Endothelial cell (in vitro differentiated cells): Measurements from ENCODE around the gene OR13C5. TPM values are rescaled to one million over a fixed set of nuclear protein-coding genes. Genes with fewer than 3 reads are reported as not detected.

ENCODE experiments used
- DNase-seq: peaks from one replicate; pipeline ENCODE4 v3.0.0; 2021; ENCODE audit warnings: low spot score
- H3K27ac Mint-ChIP-seq: one replicate; pipeline ENCODE4 v1.8.0; 2021; ENCODE audit warnings: mixed read lengths, inconsistent platforms; ENCODE audit not compliant: unreplicated experiment
- H3K27me3 Mint-ChIP-seq: one replicate; pipeline ENCODE4 v1.8.0; 2021; ENCODE audit warnings: mild to moderate bottlenecking, moderate library complexity, mixed read lengths, inconsistent platforms; ENCODE audit not compliant: unreplicated experiment
- H3K36me3 Mint-ChIP-seq: one replicate; pipeline ENCODE4 v1.8.0; 2021; ENCODE audit warnings: mild to moderate bottlenecking, low read depth, mixed read lengths, inconsistent platforms; ENCODE audit not compliant: unreplicated experiment
- H3K4me1 Mint-ChIP-seq: one replicate; pipeline ENCODE4 v1.8.0; 2021; ENCODE audit warnings: mild to moderate bottlenecking, mixed read lengths, inconsistent platforms; ENCODE audit not compliant: unreplicated experiment
- H3K4me3 Mint-ChIP-seq: one replicate; pipeline ENCODE4 v1.8.0; 2021; ENCODE audit warnings: mild to moderate bottlenecking, mixed read lengths, inconsistent platforms; ENCODE audit not compliant: unreplicated experiment
- H3K9me3 Mint-ChIP-seq: one replicate; pipeline ENCODE4 v1.8.0; 2021; ENCODE audit warnings: mixed read lengths, inconsistent platforms; ENCODE audit not compliant: unreplicated experiment
- total RNA-seq: library from RNA; stranded (reverse); fragmentation: NEBNext Ultra II Directional; extraction: Animal tissue kit (Norgen Biotek cat#: 25700); gene quantifications from one replicate; pipeline ENCODE4 v1.2.1, GENCODE V29; 2021; ENCODE audit not compliant: unreplicated experiment
- TF ChIP-seq, protein P1 (sequence below): fragments of 200-600 bp; sonication (generic); IDR thresholded peaks from one replicate; pipeline ENCODE4 v1.5.0; 2021; ENCODE audit warnings: antibody characterized with exemption; ENCODE audit not compliant: unreplicated experiment

Gene OR13C5
- total RNA-seq, 1 donor from 2014 or later, result not detected

DNA sequence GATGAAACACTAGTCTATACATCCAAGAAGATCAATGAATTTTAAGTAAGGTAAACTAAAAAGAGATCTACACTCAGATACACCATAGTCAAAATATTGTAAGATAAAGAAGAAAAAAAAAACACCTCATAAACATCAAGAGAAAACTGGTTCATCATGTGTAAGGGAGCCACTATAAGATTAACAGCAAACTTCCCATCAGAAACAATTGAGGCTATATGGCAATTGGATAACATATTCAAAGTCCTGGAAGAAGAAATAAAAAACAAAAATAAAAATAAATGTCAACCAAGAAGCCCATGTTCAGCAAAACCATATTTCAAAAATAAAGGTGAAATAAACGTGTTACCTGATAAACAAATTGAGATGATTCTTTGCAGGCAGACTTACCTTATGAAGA, 26.6 kb downstream of the OR13C5 start:
- no peak for DNase-seq
- Mint-ChIP-seq H3K9me3 (no peaks in the 10 kb centered on the region), H3K27me3 (no peaks in the 10 kb centered on the region), H3K27ac (no peak overlapping the region), H3K36me3 (no peaks in the 10 kb centered on the region), H3K4me3 (no peak overlapping the region), H3K4me1 (no peaks in the 10 kb centered on the region)
- TF ChIP-seq, protein P1, sequence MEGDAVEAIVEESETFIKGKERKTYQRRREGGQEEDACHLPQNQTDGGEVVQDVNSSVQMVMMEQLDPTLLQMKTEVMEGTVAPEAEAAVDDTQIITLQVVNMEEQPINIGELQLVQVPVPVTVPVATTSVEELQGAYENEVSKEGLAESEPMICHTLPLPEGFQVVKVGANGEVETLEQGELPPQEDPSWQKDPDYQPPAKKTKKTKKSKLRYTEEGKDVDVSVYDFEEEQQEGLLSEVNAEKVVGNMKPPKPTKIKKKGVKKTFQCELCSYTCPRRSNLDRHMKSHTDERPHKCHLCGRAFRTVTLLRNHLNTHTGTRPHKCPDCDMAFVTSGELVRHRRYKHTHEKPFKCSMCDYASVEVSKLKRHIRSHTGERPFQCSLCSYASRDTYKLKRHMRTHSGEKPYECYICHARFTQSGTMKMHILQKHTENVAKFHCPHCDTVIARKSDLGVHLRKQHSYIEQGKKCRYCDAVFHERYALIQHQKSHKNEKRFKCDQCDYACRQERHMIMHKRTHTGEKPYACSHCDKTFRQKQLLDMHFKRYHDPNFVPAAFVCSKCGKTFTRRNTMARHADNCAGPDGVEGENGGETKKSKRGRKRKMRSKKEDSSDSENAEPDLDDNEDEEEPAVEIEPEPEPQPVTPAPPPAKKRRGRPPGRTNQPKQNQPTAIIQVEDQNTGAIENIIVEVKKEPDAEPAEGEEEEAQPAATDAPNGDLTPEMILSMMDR, result no peak

DNA sequence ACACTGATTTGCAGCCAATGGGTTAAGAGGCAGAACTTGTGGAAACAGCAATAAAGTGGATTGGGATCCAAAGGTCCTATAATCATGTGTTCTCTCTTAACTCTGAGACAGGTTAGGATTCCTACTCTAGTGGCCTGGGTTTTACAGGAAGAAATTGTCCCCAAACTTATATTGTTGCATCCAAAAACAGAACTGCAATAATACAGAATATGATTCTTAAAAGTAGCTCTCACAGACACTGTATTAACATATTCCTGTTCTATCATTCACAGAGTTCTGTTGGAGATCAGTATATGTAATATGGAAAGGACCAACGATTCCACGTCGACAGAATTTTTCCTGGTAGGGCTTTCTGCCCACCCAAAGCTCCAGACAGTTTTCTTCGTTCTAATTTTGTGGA, 30.3 kb downstream of the OR13C5 start, which contains the start of gene OR13C8:
TSS of gene OR13C8 (plus strand) at position 301 of the 400 bp plus-strand sequence. CDS start at position 301, 0 bp downstream.
- TF ChIP-seq, protein P1, result no peak
- no peaks in the 10 kb centered on the region for H3K36me3 Mint-ChIP-seq
- no peak within 1 kb of the TSS for H3K27ac Mint-ChIP-seq
- no peak for DNase-seq
- no peaks in the 10 kb centered on the region for H3K9me3 Mint-ChIP-seq
- H3K27me3 Mint-ChIP-seq, result no peaks in the 10 kb centered on the region
- H3K4me3 Mint-ChIP-seq, result no peak within 1 kb of the TSS
- H3K4me1 Mint-ChIP-seq, result no peaks in the 10 kb centered on the region

DNA sequence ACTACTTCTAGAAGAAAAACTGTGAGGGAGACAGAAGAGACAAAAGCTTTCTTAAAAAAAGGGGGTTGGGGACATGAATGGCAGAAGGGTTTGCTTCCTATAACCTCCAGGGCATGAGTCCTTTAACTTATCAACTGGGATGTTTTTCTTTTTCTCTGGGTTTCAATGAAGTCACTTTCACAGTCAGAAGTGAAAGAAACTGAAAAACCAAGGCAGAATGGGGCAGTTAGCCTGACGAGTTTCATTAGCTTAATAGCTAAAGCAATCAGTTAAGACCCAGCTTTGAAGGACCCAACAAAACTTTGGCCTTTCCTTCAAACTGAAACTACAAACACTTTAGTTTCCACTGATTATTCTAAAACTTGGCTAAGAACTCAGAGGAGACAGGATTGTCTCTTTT, 34.9 kb downstream of the OR13C5 start:
- H3K9me3 Mint-ChIP-seq, result no peaks in the 10 kb centered on the region
- no peak for DNase-seq
- no peak overlapping the region for H3K27ac Mint-ChIP-seq
- TF ChIP-seq, protein P1, result no peak
- no peaks in the 10 kb centered on the region for H3K27me3 Mint-ChIP-seq
- H3K4me3 Mint-ChIP-seq, result no peak overlapping the region
- H3K4me1 Mint-ChIP-seq, result no peaks in the 10 kb centered on the region
- H3K36me3 Mint-ChIP-seq, result no peaks in the 10 kb centered on the region

DNA sequence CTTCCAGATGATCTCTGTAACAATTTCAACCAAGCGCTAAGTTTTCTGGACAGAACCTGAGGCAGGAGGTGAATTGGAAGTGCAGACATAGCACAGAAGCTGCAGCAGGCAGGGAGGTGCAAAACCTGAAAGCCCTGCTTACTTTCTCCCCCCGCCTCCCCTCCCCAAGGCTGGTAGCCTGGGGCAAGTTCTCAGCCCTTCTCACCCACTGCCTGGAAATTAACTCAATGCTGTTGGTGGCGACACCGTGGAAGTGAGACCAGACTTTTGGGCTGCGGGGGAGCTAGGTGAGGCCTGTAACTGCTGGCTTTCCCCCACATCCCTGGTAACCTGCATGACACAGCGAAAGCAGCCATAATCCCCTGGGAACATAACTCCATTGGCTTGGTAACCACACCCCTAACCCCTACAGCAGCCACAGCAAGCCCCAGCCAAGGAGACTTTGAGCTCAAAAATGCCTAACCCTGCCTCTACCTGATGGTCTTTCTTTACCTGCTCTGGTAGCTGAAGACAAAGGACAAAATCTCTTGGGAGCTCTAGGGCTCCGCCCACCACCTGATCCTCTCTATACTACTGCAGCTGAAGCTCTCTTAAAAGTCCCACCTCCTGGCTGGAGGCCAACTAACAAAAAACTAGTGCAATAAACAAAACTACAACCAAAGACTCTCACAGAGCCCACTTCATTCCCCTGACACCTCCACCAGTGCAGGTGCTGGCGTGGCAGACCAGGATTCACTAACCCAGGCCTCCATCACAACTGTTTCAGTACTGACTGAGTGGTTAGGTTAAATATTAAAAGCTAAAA, 42.2 kb downstream of the OR13C5 start:
- no peak overlapping the region for H3K27ac Mint-ChIP-seq
- H3K4me3 Mint-ChIP-seq, result no peak overlapping the region
- no peaks in the 10 kb centered on the region for H3K4me1 Mint-ChIP-seq
- TF ChIP-seq, protein P1, result no peak
- no peaks in the 10 kb centered on the region for H3K9me3 Mint-ChIP-seq
- no peaks in the 10 kb centered on the region for H3K36me3 Mint-ChIP-seq
- no peak for DNase-seq
- peaks cover 2% of the 10 kb centered on the region for H3K27me3 Mint-ChIP-seq

DNA sequence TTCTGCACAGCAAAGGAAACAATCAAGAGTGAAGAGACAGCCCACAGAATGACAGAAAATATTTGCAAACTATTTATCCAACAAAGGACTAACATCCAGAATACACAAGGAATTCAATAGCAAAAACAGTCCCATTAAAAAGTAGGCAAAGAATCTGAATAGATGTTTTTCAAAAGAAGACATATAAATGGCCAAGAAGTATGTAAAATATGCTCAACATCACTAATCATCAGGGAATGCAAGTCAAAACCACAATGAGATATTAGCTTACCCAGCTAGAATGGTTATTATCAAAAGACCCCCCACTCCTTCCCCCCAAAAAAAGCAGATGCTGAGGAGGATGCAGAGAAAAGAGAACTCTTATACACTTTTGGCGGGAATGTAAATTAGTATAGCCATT, 43.7 kb downstream of the OR13C5 start:
- TF ChIP-seq, protein P1, result no peak
- no peaks in the 10 kb centered on the region for H3K4me1 Mint-ChIP-seq
- no peak overlapping the region for H3K4me3 Mint-ChIP-seq
- no peaks in the 10 kb centered on the region for H3K9me3 Mint-ChIP-seq
- no peak overlapping the region for H3K27ac Mint-ChIP-seq
- peaks cover 2% of the 10 kb centered on the region for H3K27me3 Mint-ChIP-seq
- no peaks in the 10 kb centered on the region for H3K36me3 Mint-ChIP-seq
- DNase-seq, result no peak
